Pericardium fibroblast (primary cell): ENCODE measurements around the gene PIP4K2A. TPM values are rescaled to one million over a fixed set of nuclear protein-coding genes. Genes with fewer than 3 reads are reported as not detected.

Source experiments
- total RNA-seq: library from RNA; depleted of rRNA; stranded (reverse); fragments of >200 nt; gene quantifications from 2 replicates; pipeline ENCODE4 v1.2.3, GENCODE V29; 2015

The PIP4K2A gene
- 13.4 and 17.5 TPM in 2 replicates for total RNA-seq

DNA sequence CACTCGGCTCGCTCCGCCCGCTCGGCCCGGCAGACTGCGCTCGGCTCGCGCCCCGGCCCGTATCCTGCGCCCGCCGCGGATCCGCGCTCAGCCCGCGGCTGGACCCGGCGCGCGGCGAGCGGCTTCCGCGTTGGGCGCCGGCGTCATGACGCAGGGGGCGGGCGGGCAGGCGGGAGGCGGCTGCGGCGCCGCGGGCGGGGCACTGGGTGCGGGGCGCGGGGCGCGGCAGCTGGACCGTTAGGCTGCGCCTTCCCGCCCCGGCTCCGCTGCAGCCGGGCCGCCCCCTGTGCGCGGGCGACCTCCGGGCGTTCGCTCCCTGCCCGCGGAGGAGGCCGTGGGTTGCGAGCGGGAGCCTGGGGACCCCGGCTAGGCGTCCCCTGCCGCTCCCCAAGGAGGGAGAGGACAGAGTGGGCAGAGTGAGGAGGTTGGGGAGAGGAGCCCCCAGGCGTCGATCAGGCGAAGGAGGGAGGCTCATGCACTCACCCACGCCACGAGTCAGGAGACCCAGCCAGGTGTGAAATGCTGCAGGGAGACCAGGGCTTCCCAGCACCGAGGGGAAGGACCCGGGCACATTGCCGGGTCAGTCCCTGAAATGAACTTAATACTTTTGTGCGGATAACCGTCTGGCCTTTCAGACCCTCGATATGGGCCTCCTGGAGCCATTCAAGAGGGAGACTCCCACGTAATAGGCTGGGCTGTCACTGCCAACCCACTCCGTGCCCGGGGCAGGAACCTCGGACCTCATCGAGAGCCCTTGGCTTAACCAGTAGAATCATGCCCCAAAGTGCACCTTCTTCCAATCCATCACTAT is at the start of gene PIP4K2A:
Gene PIP4K2A (minus strand): TSS at position 100 of the 811 bp plus-strand sequence. CDS start 252 bp downstream, outside the sequence.

Other genes starting within 250 kb of the PIP4K2A start
- gene ARMC3, start 213.5 kb upstream of the PIP4K2A start, total RNA-seq, result not detected in 2 replicates